H1 (cell line): ENCODE results near the gene PTH1R.

Experiments
- SUZ12 ChIP-seq: fragments of 200-600 bp; sonication (generic); IDR thresholded peaks from 2 replicates; pipeline ENCODE4 v1.6.1; 2012; ENCODE audit warnings: mild to moderate bottlenecking, inconsistent platforms, low read length, moderate library complexity, mixed read lengths
- TAF1 ChIP-seq: IDR thresholded peaks from 2 replicates; pipeline ENCODE4 v1.6.1; 2011; ENCODE audit warnings: mild to moderate bottlenecking, low read depth, low read length
- TF ChIP-seq, protein P1 (sequence below), 3 experiments: IDR thresholded peaks; 1 replicate in 2 of 3; 2 replicates in 1 of 3; pipeline versions ENCODE4 v1.5.1 to v1.6.1; 2011; ENCODE audit warnings: low read length in 3 of 3, mild to moderate bottlenecking in 3 of 3, inconsistent platforms in 2 of 3, low read depth in 1 of 3, moderate library complexity in 1 of 3; ENCODE audit not compliant: insufficient read depth in 1 of 3; ENCODE audit errors: control extremely low read depth in 1 of 3

- TF ChIP-seq, protein P1, sequence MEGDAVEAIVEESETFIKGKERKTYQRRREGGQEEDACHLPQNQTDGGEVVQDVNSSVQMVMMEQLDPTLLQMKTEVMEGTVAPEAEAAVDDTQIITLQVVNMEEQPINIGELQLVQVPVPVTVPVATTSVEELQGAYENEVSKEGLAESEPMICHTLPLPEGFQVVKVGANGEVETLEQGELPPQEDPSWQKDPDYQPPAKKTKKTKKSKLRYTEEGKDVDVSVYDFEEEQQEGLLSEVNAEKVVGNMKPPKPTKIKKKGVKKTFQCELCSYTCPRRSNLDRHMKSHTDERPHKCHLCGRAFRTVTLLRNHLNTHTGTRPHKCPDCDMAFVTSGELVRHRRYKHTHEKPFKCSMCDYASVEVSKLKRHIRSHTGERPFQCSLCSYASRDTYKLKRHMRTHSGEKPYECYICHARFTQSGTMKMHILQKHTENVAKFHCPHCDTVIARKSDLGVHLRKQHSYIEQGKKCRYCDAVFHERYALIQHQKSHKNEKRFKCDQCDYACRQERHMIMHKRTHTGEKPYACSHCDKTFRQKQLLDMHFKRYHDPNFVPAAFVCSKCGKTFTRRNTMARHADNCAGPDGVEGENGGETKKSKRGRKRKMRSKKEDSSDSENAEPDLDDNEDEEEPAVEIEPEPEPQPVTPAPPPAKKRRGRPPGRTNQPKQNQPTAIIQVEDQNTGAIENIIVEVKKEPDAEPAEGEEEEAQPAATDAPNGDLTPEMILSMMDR (IDR thresholded peaks at IDR 0.05; ENCODE audit: control extremely low read depth in 1 of 3, insufficient read depth in 1 of 3, low read depth in 1 of 3, low read length in 3 of 3) = no peak
- TF ChIP-seq TAF1 (no peak), SUZ12 (peak; percentile 21; the same call in 1 of the 2 replicates)
Observed at GRCh38 chr3:46846624-46847542, 30.6 kb upstream of the PTH1R start.
